Kidney epithelial cell (primary cell): ENCODE results near the gene ATP11C. TPM values are rescaled to one million over a fixed set of nuclear protein-coding genes. Genes with fewer than 3 reads are reported as not detected.
A peak's percentile ranks its signal among the peaks of the same experiment; 100 is the strongest.
"Not testable (repeated sequence)": the region's sequence is repeated elsewhere in the genome, so short reads cannot be mapped to it uniquely, and the experiment has no call there.

Source experiments
- DNase-seq: peaks from one replicate; pipeline ENCODE4 v3.0.0-alpha.2; 2010; ENCODE audit warnings: low read depth
- H3K27me3 ChIP-seq: 2 replicates; pipeline ENCODE4 v1.6.0; 2011; ENCODE audit warnings: low read length; ENCODE audit not compliant: control insufficient read depth, insufficient read depth
- H3K36me3 ChIP-seq: 2 replicates; pipeline ENCODE4 v1.5.1; 2011; ENCODE audit warnings: low read length; ENCODE audit not compliant: control insufficient read depth, insufficient read depth
- H3K4me3 ChIP-seq: 2 replicates; pipeline ENCODE4 v1.5.1; 2011; ENCODE audit warnings: low read depth, mild to moderate bottlenecking, control low read depth, low read length
- total RNA-seq: library from RNA; depleted of rRNA; stranded (reverse); fragments of >200 nt; gene quantifications from 2 replicates; pipeline ENCODE4 v1.2.3, GENCODE V29; 2015
- TF ChIP-seq, protein P1 (sequence below): IDR thresholded peaks from 2 replicates; pipeline ENCODE4 v1.5.1; 2011; ENCODE audit warnings: mild to moderate bottlenecking, moderate library complexity, low read length, control low read depth, inconsistent platforms; ENCODE audit not compliant: insufficient read depth, poor library complexity, severe bottlenecking

ATP11C gene
- total RNA-seq, 1 donor from 2014 or later: 32.4 TPM

DNA sequence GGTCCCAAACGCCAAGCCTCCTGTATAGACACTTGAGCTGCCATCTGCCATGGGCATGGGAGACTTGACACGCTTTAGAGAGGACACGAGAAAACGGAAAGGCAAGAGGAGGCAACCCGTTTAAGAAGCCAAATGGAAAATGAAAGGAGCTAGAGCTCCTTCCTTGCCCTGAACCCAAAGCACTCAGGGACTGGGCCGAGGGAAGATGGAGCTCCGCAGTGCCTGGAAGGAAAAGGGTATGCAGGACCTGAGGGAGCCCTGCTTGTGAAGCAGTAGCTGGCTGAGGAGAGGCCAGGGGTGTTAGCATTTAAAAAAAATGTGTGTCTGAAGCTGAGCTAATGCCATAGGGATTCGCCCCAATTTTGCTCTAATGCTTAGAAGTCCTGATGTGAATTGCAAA, 239.9 kb downstream of the ATP11C start:
- no peaks in the 10 kb centered on the region for H3K36me3 ChIP-seq
- H3K27me3 ChIP-seq: peaks cover 2% of the 10 kb centered on the region
- TF ChIP-seq, protein P1, sequence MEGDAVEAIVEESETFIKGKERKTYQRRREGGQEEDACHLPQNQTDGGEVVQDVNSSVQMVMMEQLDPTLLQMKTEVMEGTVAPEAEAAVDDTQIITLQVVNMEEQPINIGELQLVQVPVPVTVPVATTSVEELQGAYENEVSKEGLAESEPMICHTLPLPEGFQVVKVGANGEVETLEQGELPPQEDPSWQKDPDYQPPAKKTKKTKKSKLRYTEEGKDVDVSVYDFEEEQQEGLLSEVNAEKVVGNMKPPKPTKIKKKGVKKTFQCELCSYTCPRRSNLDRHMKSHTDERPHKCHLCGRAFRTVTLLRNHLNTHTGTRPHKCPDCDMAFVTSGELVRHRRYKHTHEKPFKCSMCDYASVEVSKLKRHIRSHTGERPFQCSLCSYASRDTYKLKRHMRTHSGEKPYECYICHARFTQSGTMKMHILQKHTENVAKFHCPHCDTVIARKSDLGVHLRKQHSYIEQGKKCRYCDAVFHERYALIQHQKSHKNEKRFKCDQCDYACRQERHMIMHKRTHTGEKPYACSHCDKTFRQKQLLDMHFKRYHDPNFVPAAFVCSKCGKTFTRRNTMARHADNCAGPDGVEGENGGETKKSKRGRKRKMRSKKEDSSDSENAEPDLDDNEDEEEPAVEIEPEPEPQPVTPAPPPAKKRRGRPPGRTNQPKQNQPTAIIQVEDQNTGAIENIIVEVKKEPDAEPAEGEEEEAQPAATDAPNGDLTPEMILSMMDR: no peak
- H3K4me3 ChIP-seq: no peak overlapping the region
- DNase-seq: no peak

DNA sequence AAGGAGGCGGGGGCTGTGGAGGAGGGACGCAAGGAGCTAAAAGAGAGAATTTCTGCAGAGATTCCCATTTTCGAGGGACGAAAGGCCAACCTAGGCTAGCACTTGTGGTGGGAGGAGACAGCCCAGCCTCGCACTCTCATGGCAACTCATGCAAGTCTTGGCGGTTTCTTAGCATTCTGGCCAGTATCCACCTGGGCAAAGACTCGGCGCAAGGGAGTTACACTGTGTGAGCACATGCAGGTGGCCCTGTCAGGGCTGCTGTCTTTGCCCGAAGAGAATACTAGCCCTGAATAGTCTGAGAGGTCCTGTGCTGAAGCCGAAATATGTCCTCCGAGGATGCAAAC, 240.4 kb downstream of the ATP11C start:
- DNase-seq: no peak

GRCh38 chrX:139691843-139692505, 240.9 kb downstream of the ATP11C start:
- H3K27me3 ChIP-seq: peaks cover 2% of the 10 kb centered on the region
- H3K36me3 ChIP-seq: no peaks in the 10 kb centered on the region
- H3K4me3 ChIP-seq: peak overlapping the region; percentile 35
- TF ChIP-seq, protein P1: no peak
- no peak for DNase-seq

More for the DNA sequence above, 240.4 kb downstream of the ATP11C start:
- Histone ChIP-seq H3K27me3 (peaks cover 2% of the 10 kb centered on the region), H3K36me3 (no peaks in the 10 kb centered on the region), H3K4me3 (peak overlapping the region; percentile 35)
- TF ChIP-seq, protein P1: no peak

- H3K4me3 ChIP-seq: peak overlapping the region; percentile 35
- no peak for DNase-seq
- TF ChIP-seq, protein P1: no peak
Measured at GRCh38 chrX:139691493-139691842, 241.4 kb downstream of the ATP11C start.

GRCh38 chrX:139685175-139685574, 247.7 kb downstream of the ATP11C start:
- DNase-seq: not testable (repeated sequence)

More at GRCh38 chrX:139691493-139691842, 241.4 kb downstream of the ATP11C start:
- Histone ChIP-seq H3K36me3 (no peaks in the 10 kb centered on the region), H3K27me3 (peaks cover 2% of the 10 kb centered on the region)

DNA sequence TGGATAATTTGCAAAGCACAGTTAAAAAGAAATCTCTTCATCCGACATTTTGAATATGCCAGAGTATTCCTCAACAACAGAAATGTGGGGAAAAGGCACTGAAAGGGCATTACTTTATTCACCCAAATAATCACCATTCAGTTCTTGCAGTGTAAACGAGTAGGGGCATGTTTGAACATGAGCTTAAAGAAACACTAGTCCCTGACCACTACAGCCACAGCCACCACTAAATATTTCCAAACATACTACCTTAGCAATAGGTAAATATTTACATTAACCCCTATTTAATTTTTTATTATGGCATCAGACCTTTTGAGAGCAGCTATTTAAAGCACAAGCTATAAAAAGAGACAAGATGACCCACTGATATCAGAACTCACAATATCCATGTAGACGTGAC, 252.5 kb downstream of the ATP11C start:
- Histone ChIP-seq H3K36me3 (no peaks in the 10 kb centered on the region), H3K4me3 (no peak overlapping the region), H3K27me3 (no peaks in the 10 kb centered on the region)
- TF ChIP-seq, protein P1: no peak
- DNase-seq: no peak

More at GRCh38 chrX:139685175-139685574, 247.7 kb downstream of the ATP11C start:
- H3K27me3 ChIP-seq, H3K4me3 ChIP-seq, H3K36me3 ChIP-seq: not testable (repeated sequence)

Other genes with a start within 250 kb of the ATP11C start
- gene MCF2, start 224.9 kb downstream of the ATP11C start, total RNA-seq: not detected in 2 replicates
- not detected in 2 replicates for gene CXorf66, start 32.5 kb upstream of the ATP11C start, total RNA-seq